Posterior cingulate gyrus (tissue), 11 donors: Measurements from ENCODE around the gene C6orf136.

ENCODE experiments used
- DNase-seq, 10 donors: peaks; one replicate each; pipeline versions ENCODE4 v3.0.0 to v3.0.0-alpha.2; 2020 to 2021; ENCODE audit warnings: mixed read lengths in 3 of 10
- intact Hi-C: fragments of 100-400 bp; cut with DNase I; formaldehyde crosslinking; loops from one replicate; pipeline ENCODE4 v1.15.1; 2023

Gene C6orf136

GRCh38 chr6:30615219-30615957 lies 31.5 kb upstream of the C6orf136 start:
- intact Hi-C loops: no loop called here

GRCh38 chr6:30615958-30616810 lies 30.7 kb upstream of the C6orf136 start:
- DNase-seq: peak in 1 of 10 donors; percentile 29
- intact Hi-C loops: no loop called here

More at GRCh38 chr6:30615219-30615957, 31.5 kb upstream of the C6orf136 start:
- peak in 2 of 10 donors; percentile 23 to 74 for DNase-seq

- intact Hi-C loops: no loop called here
These were observed 29.9 kb upstream of the C6orf136 start, which contains the start of gene PPP1R10 for GRCh38 chr6:30616811-30617564. Gene PPP1R10, minus strand, starts transcription at chr6:30617243. Its CDS starts 7,299 bp downstream, at chr6:30609944.

GRCh38 chr6:30617565-30618269 lies 29.2 kb upstream of the C6orf136 start, which contains the start of gene MRPS18B:
Gene MRPS18B, plus strand, starts transcription at chr6:30617840. Its CDS starts 26 bp downstream, at chr6:30617866.
- intact Hi-C loops: no loop called here
- peak; percentile 96 to 100 (median 98) for DNase-seq

More at GRCh38 chr6:30616811-30617564, 29.9 kb upstream of the C6orf136 start, which contains the start of gene PPP1R10:
- DNase-seq: peak; percentile 97 to 100 (median 99)

GRCh38 chr6:30618270-30618797 lies 28.6 kb upstream of the C6orf136 start:
- peak in 1 of 10 donors; percentile 20 for DNase-seq
- intact Hi-C loops: no loop called here

- intact Hi-C loops: no loop called here
- peak in 1 of 10 donors; percentile 54 for DNase-seq
These were observed 27.4 kb upstream of the C6orf136 start for GRCh38 chr6:30619561-30619960.

- peak in 1 of 10 donors; percentile 62 for DNase-seq
- intact Hi-C loops: no loop called here
These were observed 21.4 kb upstream of the C6orf136 start for GRCh38 chr6:30625511-30625910.

GRCh38 chr6:30626484-30627366 lies 20.2 kb upstream of the C6orf136 start, which contains the start of gene ATAT1:
Gene ATAT1, plus strand, starts transcription at chr6:30626874.
- DNase-seq: peak; percentile 89 to 99 (median 94)
- intact Hi-C loops: no loop called here

- no peak for DNase-seq
- intact Hi-C loops: no loop called here
These were observed 11.1 kb upstream of the C6orf136 start for GRCh38 chr6:30635834-30636233.

GRCh38 chr6:30640481-30640880 lies 6.5 kb upstream of the C6orf136 start:
- intact Hi-C loops: no loop called here
- DNase-seq: no peak

- intact Hi-C loops: no loop called here
These were observed 5.9 kb upstream of the C6orf136 start for GRCh38 chr6:30641048-30641447.

GRCh38 chr6:30643656-30644055 lies 3.3 kb upstream of the C6orf136 start:
- intact Hi-C loops: no loop called here
- peak in 1 of 10 donors; percentile 9 for DNase-seq

More at GRCh38 chr6:30641048-30641447, 5.9 kb upstream of the C6orf136 start:
- DNase-seq: no peak

GRCh38 chr6:30644769-30645168 lies 2.2 kb upstream of the C6orf136 start:
- DNase-seq: peak in 1 of 10 donors; percentile 21
- intact Hi-C loops: no loop called here

GRCh38 chr6:30645989-30646388 lies 944 bp upstream of the C6orf136 start:
- DNase-seq: no peak
- intact Hi-C loops: loop anchor here (2.0 kb wide), 1 partner anchor 71 kb away; the partner anchor contains the start of gene MDC1

GRCh38 chr6:30647242-30648116 lies 546 bp downstream of the C6orf136 start:
- intact Hi-C loops: loop anchor here (2.0 kb wide), 1 partner anchor 69 kb away; the partner anchor contains the start of gene MDC1
- DNase-seq: peak; percentile 52 to 95 (median 69)

GRCh38 chr6:30651143-30651542 lies 4.2 kb downstream of the C6orf136 start:
- no peak for DNase-seq
- intact Hi-C loops: no loop called here
